NCI-H146 treated with DMSO at 0.1 percent for 48 hours (cell line): ENCODE measurements around the gene CCDC179.

ENCODE experiments used
- DNase-seq: peaks from one replicate; lab custom pipeline; 2025; ENCODE audit not compliant: unreplicated experiment; lab: John Stamatoyannopoulos, UW

CCDC179 gene

DNA sequence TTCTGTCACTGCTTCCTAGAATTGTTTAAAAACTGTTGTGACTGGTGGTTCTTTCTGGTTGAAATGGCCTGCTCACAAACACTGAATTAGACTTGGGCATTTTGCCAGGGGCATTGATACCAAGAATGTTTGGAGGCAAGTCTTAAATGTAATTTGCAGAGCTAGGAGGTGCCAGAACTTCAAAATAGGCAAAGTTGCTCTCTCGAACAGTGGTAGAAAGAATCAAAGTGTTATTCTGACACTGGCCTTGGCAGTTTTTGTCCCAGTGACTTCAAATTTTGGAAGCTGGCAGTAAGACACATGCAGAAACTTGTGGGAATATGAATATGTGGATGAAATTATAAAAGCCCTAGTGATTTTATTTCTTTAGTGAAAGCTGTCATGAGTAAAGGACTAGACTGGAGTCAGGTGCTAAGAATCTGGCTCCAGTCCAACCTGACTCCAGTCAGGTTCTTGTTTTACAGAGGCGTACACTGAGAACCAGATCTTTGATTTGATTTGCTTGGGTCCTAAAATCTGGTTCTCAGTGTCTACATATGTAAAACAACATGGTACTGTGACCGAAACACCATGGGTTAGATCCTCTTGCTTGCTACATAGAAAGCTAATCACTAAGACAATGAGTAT, 51.6 kb downstream of the CCDC179 start:
- DNase-seq = no peak

DNA sequence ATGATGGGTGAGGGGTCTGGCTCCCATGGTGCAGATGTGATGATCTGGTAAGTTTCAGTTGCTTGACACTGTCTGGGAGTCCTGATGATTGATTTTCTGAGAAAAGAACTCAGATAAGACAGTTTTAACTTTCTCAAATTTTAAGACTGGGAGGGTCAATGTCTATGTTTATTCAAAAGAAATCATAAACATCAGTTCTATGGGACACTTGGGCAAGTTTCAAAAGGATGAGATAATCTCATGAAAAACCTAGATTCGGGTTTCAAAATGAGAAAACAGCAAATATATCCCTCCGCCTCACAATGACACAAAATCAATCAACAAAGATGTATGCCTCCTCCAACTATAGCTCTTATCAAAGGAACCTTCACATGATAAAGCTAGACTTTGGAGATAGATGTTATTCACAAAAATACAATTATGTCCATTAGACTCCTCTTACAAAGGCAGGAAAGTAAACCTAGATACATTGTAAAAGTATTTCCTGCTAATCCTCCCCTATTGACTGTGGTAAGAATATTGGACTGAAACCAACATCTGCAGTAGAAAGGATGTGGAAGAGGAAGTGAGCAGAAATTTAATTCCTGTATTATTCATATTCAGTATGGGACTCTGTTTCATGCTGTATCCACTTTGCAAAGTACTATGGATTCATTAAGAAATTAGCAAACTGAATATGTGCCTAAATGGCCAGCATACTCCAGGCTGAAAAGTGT, 52.3 kb downstream of the CCDC179 start:
- DNase-seq = no peak

DNA sequence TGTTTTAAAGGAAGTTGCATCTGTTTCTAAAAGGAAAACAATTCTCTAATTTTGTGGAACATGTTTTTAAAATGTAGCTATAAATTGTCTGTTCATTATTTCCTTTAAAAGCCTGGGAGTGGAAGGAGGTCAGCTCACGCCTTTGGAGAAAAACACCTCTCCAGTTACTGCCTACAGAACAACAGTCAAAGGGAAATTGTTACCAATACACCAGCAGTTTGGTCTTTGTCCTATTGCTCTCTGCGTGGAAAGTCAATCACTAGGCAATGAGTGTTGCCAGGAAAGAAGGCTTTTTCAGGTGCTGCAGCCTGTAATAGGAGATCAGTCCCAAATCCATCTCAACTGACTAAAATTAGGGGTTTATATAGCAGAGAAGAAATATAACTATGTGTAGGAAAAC, 52.9 kb downstream of the CCDC179 start:
- no peak for DNase-seq

DNA sequence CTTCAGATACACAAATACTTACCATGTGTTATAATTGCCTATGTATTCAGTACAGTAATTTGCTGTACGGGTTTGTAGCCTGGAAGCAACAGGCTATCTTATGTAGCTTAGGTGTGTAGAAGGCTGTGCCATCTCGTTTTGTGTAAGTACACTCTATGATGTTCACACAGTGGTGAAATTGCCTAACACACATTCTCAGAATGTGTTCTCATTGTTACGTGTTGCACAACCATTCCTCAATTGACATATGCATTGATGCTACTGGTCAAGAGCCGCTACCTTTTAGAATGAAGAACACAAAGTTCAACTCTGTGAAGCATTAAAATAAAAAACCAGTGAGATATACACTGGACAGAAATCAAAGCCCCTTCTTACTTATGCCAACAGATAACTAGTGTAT, 57.4 kb downstream of the CCDC179 start:
- DNase-seq = no peak

DNA sequence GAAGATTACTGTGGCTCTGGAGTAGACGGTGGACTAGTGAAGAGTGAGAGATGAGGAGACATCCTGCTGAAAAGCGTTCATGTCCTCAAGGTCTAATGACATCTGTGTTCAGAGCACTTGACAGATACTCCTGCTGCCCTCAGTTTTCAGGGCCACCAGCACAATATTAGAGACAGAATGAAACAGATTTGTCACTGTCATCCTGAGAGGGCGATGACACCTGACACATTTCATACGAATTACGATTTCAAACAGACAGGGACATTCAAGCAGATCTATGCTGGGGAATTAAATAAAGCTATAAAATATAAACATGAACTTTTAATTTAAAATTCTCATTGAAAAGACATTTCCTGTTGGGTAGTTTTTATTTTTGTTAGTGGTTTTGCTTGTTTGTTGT, 59.8 kb downstream of the CCDC179 start:
- DNase-seq = no peak

DNA sequence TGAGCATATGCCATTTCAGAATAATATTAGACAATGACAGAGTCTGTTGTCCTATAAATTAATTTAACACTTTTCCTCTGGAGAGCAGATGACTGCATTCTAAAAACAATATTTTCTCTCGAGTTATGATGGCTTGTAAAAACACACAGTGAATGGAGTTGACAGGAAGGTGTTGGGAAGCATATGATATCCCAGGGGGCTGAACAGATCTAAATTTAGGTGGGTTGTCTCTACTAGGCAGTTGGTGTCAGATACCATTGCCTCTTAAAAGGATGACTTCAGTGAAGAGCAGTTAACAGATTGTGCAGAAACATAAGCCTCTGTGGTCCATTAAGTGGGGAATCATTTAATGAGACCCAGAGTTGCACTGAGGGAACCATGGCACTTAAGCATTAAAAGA, 61.4 kb downstream of the CCDC179 start:
- DNase-seq = no peak

DNA sequence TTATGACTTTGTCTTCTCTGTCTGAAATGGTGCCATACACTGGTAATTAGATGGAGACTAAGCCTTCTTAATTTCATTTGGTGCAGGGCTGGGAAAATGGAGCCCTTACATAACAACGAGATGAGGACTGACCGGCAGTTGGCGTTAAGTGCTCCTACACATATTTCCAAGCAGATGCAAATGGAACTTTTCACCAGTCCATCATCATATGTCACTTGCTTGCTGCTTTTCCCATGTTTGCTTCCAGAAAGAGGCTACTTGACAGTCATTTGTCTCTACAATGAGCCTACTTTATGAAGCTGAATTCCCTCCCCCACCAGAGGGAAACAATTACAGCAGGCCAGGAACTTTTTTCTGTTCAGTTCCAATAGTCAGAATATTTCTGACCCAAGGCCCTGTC, 63.2 kb downstream of the CCDC179 start:
- no peak for DNase-seq
